ENCODE data around the gene THNSL1.

- TF ChIP-seq L3MBTL2 (conservative IDR thresholded peaks at IDR 0.05) (no peak), NFRKB (IDR thresholded peaks at IDR 0.05) (no peak), ELF4 (IDR thresholded peaks at IDR 0.05) (no peak), PKNOX1 (IDR thresholded peaks at IDR 0.05) (no peak), TARDBP (IDR thresholded peaks at IDR 0.05) (no peak), SP1 (IDR thresholded peaks at IDR 0.05) (no peak), ZNF384 (IDR thresholded peaks at IDR 0.05) (no peak), FOXA1 (IDR thresholded peaks at IDR 0.05) (no peak), ARNT (IDR thresholded peaks at IDR 0.05) (no peak), FOXK2 (IDR thresholded peaks at IDR 0.05) (no peak), HDGF (IDR thresholded peaks at IDR 0.05; ENCODE audit: borderline replicate concordance) (no peak), FOXM1 (IDR thresholded peaks at IDR 0.05; ENCODE audit: borderline replicate concordance) (no peak), SUZ12 (IDR thresholded peaks at IDR 0.05) (no peak), LEF1 (IDR thresholded peaks at IDR 0.05; ENCODE audit: borderline replicate concordance) (no peak)
Measured at GRCh38 chr10:25050402-25050801, 34.0 kb downstream of the THNSL1 start.
